Subcutaneous preadipocyte (primary cell): ENCODE results near the gene OR6B2. TPM values are rescaled to one million over a fixed set of nuclear protein-coding genes. Genes with fewer than 3 reads are reported as not detected.

Experiments
- total RNA-seq: library from RNA; depleted of rRNA; stranded (reverse); fragments of >200 nt; gene quantifications from 2 replicates; pipeline ENCODE4 v1.2.3, GENCODE V29; 2012

Gene OR6B2
- total RNA-seq: not detected in 2 replicates

DNA sequence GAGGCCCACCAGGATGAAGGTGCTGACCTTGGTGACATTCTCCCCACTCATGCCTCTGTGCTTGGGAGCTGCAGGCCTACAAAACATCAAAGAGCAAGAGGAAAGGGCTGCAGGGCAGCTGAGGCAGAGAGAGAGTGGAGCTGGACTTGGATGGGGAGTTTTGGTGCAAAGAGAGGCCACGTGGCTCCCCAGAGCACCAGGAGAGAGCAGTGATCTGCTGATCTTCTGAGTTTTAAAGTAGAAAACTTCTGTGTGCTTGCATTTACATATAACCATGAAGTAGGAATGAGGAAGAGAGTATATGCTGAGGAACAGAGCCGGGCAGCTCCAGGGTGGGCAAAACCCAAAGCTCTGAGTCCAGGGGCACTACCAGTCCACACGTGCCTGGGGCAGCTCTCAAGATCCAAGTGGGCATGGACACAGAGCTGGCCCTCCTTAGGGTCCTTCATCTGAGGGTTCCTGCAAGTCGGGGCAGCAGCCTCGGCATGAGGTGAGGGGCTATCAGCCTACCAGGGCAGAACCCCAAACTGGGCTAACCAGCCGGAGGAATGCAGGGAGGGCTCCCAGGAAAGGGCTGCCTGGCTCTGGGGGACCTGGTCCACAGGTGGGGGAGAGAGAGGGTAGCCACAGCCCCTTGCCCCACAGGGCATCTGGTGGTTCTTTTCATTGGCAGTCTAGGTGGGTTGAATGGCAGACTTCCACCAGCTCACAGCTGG lies at the start of gene OR6B2:
Gene OR6B2, minus strand, starts transcription at position 51 of the 716 bp plus-strand sequence. Its CDS starts 0 bp downstream, at position 51.

DNA sequence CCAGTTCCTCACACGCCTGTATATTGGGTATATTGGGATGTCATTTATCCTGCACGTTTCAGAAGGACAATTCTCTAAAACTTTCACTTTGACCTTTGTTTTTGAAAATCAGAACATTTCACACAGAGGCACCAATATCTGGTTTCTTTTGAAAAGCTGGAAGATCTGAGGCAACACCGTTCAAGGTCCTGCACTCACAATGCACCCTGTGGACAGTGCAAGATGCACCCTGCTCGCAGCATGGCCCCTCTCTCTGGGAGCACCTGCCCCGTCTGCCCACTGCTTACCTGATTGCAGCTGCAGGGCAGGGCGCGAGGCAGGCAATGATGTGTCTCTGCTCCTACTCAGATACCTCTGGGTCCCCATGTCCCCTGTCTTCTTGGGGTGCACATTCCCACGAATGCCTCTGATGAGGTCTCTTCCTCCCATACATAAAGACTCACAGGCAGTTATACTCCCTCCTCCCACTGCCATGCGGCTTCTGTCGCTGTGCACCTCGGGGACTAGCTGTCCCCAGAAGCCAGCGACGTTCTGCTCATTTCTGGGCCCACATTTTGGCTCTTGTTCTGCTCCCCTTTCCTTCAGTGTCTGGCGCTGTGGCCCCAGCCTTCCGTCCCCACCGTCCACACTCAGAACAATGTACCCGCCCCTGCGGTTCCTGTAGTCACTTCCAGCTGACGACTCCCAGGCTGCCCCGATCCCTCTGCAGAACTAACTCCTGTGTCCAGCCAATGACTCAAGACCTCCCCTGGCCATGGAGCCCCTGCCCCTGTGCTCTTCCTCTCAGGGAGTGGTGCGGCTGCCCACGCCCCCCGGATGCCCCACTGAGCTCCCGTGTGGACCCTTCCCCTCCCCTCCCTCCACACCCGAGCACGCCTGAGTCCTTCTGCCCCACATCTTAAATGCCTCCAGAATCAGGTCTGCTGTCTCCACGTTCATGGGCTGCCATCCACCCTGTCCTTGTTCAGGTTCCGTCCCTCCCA lies 23.2 kb upstream of the OR6B2 start, which contains the start of gene OR6B3:
Gene OR6B3, minus strand, starts transcription at position 349 of the 983 bp plus-strand sequence.

Other genes with a start within 250 kb of the OR6B2 start
- gene NDUFA10, start 5.1 kb downstream of the OR6B2 start, total RNA-seq: 78.2 and 80.5 TPM in 2 replicates
- not detected in 2 replicates for gene OR6B3, start 23.1 kb upstream of the OR6B2 start, total RNA-seq
- gene COPS9, start 105.9 kb upstream of the OR6B2 start, total RNA-seq: 74.6 and 75.3 TPM in 2 replicates
- not detected in 2 replicates for gene OTOS, start 110.2 kb upstream of the OR6B2 start, total RNA-seq